CD8-positive, alpha-beta memory T cell (primary cell): ENCODE data around the gene KEAP1. TPM values are rescaled to one million over a fixed set of nuclear protein-coding genes. Genes with fewer than 3 reads are reported as not detected.

Experiments
- CTCF ChIA-PET: fragments of 350-600 bp; sonication (Branson Sonifier 250); formaldehyde crosslinking; loops from one replicate; lab custom pipeline; 2021; ENCODE audit warnings: antibody characterized with exemption; lab: Charles Lee
- POLR2A ChIA-PET: fragments of 350-600 bp; sonication (Branson Sonifier 250); formaldehyde crosslinking; loops from one replicate; lab custom pipeline; 2021; ENCODE audit warnings: antibody characterized with exemption; lab: Charles Lee
- DNase-seq, 5 donors: peaks; one replicate each; pipeline versions ENCODE4 v3.0.0 to v3.0.0-alpha.2; 2020 to 2022; ENCODE audit warnings: mixed read lengths in 1 of 5
- H3K27ac ChIP-seq: one replicate; pipeline ENCODE4 v1.7.0; 2013; ENCODE audit warnings: low read depth, mild to moderate bottlenecking, low read length, moderate library complexity
- H3K27me3 ChIP-seq: 2 replicates; pipeline ENCODE4 v1.7.0; 2013; ENCODE audit warnings: low read length, mild to moderate bottlenecking; ENCODE audit not compliant: insufficient read depth, poor library complexity, severe bottlenecking
- H3K36me3 ChIP-seq: 2 replicates; pipeline ENCODE4 v1.7.0; 2013; ENCODE audit warnings: mild to moderate bottlenecking, low read length, moderate library complexity; ENCODE audit not compliant: insufficient read depth
- H3K4me1 ChIP-seq: 2 replicates; pipeline ENCODE4 v1.7.0; 2013; ENCODE audit warnings: mild to moderate bottlenecking, low read length, moderate library complexity; ENCODE audit not compliant: insufficient read depth
- H3K4me3 ChIP-seq: 2 replicates; pipeline ENCODE4 v1.7.0; 2013; ENCODE audit warnings: mild to moderate bottlenecking, low read length
- H3K9me3 ChIP-seq: 2 replicates; pipeline ENCODE4 v1.7.0; 2013; ENCODE audit warnings: mild to moderate bottlenecking, low read length
- H3K27ac Mint-ChIP-seq, 8 donors: one replicate each; pipeline ENCODE4 v1.8.0; 2020 to 2021; ENCODE audit warnings: mixed read lengths in 8 of 8, mild to moderate bottlenecking in 6 of 8, inconsistent platforms in 3 of 8, moderate library complexity in 3 of 8
- H3K27me3 Mint-ChIP-seq, 2 donors: one replicate each; pipeline ENCODE4 v1.8.0; 2020 to 2021; ENCODE audit warnings: mixed read lengths in 2 of 2, mild to moderate bottlenecking in 1 of 2, moderate library complexity in 1 of 2
- H3K36me3 Mint-ChIP-seq, 3 donors: one replicate each; pipeline ENCODE4 v1.8.0; 2020 to 2021; ENCODE audit warnings: mixed read lengths in 3 of 3, inconsistent platforms in 1 of 3, mild to moderate bottlenecking in 1 of 3
- H3K4me1 Mint-ChIP-seq, 3 donors: one replicate each; pipeline ENCODE4 v1.8.0; 2020 to 2021; ENCODE audit warnings: mixed read lengths in 3 of 3, inconsistent platforms in 1 of 3, mild to moderate bottlenecking in 1 of 3
- H3K4me3 Mint-ChIP-seq, 7 donors: one replicate each; pipeline ENCODE4 v1.8.0; 2020 to 2021; ENCODE audit warnings: mixed read lengths in 7 of 7, mild to moderate bottlenecking in 6 of 7, moderate library complexity in 4 of 7, inconsistent platforms in 2 of 7
- H3K9me3 Mint-ChIP-seq, 5 donors: one replicate each; pipeline ENCODE4 v1.8.0; 2020 to 2022; ENCODE audit warnings: mixed read lengths in 5 of 5, mild to moderate bottlenecking in 3 of 5, moderate library complexity in 2 of 5, inconsistent platforms in 1 of 5
- polyA plus RNA-seq: library from polyadenylated mRNA; unstranded; fragments of 300-500 nt; fragmentation: Illumina TruSeq; gene quantifications from one replicate; pipeline ENCODE4 v1.2.3, GENCODE V29; 2021
- total RNA-seq, 2 experiments: library from RNA; stranded (reverse); gene quantifications; one replicate each; pipeline ENCODE4 v1.2.3, GENCODE V29; 2021

Gene KEAP1
- total and polyA plus RNA-seq, 3 experiments from 2014 or later: 58.3 to 107 (median 101) TPM

- Histone ChIP-seq H3K4me1 (no peaks in the 10 kb centered on the region), H3K36me3 (no peaks in the 10 kb centered on the region), H3K9me3 (no peaks in the 10 kb centered on the region), H3K27ac (no peak overlapping the region), H3K27me3 (no peaks in the 10 kb centered on the region), H3K4me3 (no peak overlapping the region)
- ChIA-PET CTCF (interaction anchor here (1.4 kb wide), 1 partner anchor 18 kb away, joined by 5 read pairs; no protein-coding TSS in a partner anchor), POLR2A (interaction anchor here (0.5 to 0.7 kb wide), 2 partner anchors 217 to 242 kb away, joined by 3 to 4 read pairs; no protein-coding TSS in a partner anchor)
- no peaks in the 10 kb centered on the region for H3K9me3 Mint-ChIP-seq
- H3K4me1 Mint-ChIP-seq: peaks cover 0 to 9% (median 4%) of the 10 kb centered on the region in 3 donors
- H3K27me3 Mint-ChIP-seq: peaks cover 0 to 2% of the 10 kb centered on the region in 2 donors
- no peak overlapping the region for H3K4me3 Mint-ChIP-seq
- DNase-seq: no peak
- peaks cover 0 to 13% (median 5%) of the 10 kb centered on the region in 3 donors for H3K36me3 Mint-ChIP-seq
- peak overlapping the region in 1 of 8 donors; percentile 52 for H3K27ac Mint-ChIP-seq
Measured at GRCh38 chr19:10453852-10454251, 49.3 kb downstream of the KEAP1 start.

DNA sequence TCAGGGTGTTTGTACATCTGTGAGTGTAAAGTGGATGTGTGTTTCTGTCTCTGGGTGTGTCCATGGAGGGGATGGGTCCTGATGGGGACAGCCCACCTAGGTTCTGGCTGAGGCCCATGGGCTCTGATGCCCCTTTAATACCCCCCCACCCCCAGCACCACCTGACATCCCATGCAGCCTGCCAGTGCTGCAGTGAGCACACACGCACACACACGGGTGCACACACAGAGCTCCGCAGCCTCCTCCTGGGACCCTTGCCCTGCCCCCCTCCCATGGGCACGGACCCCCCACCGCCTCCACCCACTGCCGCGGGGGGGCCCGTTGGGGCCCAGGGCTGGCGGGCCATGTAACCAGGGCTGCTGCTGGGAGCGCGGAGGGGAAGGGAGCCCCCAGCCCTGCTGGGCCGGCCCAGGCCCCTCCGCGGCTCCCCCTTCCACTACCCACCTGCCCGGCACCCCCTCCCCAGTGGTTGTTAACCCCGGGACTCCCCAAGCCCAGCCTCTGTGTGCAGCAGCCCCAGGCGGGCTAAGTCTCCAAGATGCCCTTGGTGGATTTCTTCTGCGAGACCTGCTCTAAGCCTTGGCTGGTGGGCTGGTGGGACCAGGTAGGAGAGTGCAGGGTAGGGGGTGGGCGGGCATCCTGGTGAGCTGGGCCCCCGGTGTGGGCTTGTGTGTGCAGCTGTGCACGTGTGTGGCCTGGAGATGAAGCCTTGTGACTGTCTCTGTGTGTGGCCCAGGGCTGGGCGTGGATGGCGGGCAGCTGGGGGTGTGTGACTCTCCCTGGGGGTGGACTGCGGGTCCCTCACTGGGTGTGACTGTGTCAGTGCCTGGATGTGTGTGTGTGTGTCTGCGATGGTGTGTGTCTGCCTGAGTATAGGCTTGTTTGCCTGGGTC, 50.2 kb downstream of the KEAP1 start:
- Histone ChIP-seq H3K9me3 (no peaks in the 10 kb centered on the region), H3K27ac (no peak overlapping the region), H3K36me3 (no peaks in the 10 kb centered on the region), H3K4me3 (no peak overlapping the region), H3K27me3 (no peaks in the 10 kb centered on the region), H3K4me1 (no peaks in the 10 kb centered on the region)
- ChIA-PET CTCF (no interaction called here), POLR2A (no interaction called here)
- no peaks in the 10 kb centered on the region for H3K9me3 Mint-ChIP-seq
- H3K36me3 Mint-ChIP-seq: peaks cover 0 to 17% (median 5%) of the 10 kb centered on the region in 3 donors
- H3K4me1 Mint-ChIP-seq: peaks cover 0 to 9% (median 4%) of the 10 kb centered on the region in 3 donors
- peaks cover 0 to 2% of the 10 kb centered on the region in 2 donors for H3K27me3 Mint-ChIP-seq
- no peak overlapping the region for H3K4me3 Mint-ChIP-seq
- peak overlapping the region in 3 of 8 donors; percentile 2 to 75 (median 68) for H3K27ac Mint-ChIP-seq
- no peak for DNase-seq

GRCh38 chr19:10450853-10451609, 52.1 kb downstream of the KEAP1 start:
- Histone ChIP-seq H3K9me3 (no peaks in the 10 kb centered on the region), H3K27me3 (no peaks in the 10 kb centered on the region), H3K4me1 (no peaks in the 10 kb centered on the region), H3K27ac (no peak overlapping the region), H3K36me3 (no peaks in the 10 kb centered on the region), H3K4me3 (no peak overlapping the region)
- Mint-ChIP-seq H3K4me1 (peaks cover 2 to 12% (median 4%) of the 10 kb centered on the region in 3 donors), H3K36me3 (peaks cover 0 to 22% (median 9%) of the 10 kb centered on the region in 3 donors), H3K27me3 (peaks cover 0 to 2% of the 10 kb centered on the region in 2 donors), H3K4me3 (no peak overlapping the region), H3K9me3 (no peaks in the 10 kb centered on the region), H3K27ac (no peak overlapping the region)
- ChIA-PET POLR2A (no interaction called here), CTCF (interaction anchor here (1.3 kb wide), 1 partner anchor 16 kb away, joined by 5 read pairs; no protein-coding TSS in a partner anchor)
- DNase-seq: no peak

- Histone ChIP-seq H3K27me3 (no peaks in the 10 kb centered on the region), H3K9me3 (no peaks in the 10 kb centered on the region), H3K27ac (no peak overlapping the region), H3K36me3 (no peaks in the 10 kb centered on the region), H3K4me1 (no peaks in the 10 kb centered on the region), H3K4me3 (no peak overlapping the region)
- ChIA-PET CTCF (no interaction called here), POLR2A (no interaction called here)
- H3K9me3 Mint-ChIP-seq: no peaks in the 10 kb centered on the region
- H3K27ac Mint-ChIP-seq: peak overlapping the region in 1 of 8 donors; percentile 55
- H3K4me1 Mint-ChIP-seq: peaks cover 2 to 12% (median 4%) of the 10 kb centered on the region in 3 donors
- H3K27me3 Mint-ChIP-seq: peaks cover 0 to 2% of the 10 kb centered on the region in 2 donors
- no peak overlapping the region for H3K4me3 Mint-ChIP-seq
- peaks cover 0 to 19% (median 9%) of the 10 kb centered on the region in 3 donors for H3K36me3 Mint-ChIP-seq
- no peak for DNase-seq
Measured at GRCh38 chr19:10450191-10450852, 52.8 kb downstream of the KEAP1 start.

DNA sequence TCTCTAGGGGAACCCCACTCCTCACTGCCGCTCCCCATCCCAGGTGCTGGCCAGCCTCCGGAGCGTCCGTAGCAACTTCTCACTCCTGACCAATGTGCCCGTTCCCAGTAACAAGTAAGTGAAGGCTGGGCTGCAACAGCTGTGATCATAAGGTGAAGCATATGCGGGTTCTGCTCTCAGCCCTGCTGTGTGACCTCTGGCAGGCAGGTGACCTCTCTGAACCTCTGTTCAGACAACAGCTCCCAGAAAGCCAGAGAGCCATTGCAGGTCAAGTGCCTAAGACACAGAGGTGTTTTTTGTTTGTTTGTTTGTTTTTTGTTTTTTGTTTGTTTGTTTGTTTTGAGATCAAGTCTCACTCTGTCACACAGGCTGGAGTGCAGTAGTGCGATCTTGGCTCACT, 54.1 kb downstream of the KEAP1 start:
- peak overlapping the region in 1 of 8 donors; percentile 50 for H3K27ac Mint-ChIP-seq
- Histone ChIP-seq H3K27me3 (no peaks in the 10 kb centered on the region), H3K9me3 (no peaks in the 10 kb centered on the region), H3K36me3 (no peaks in the 10 kb centered on the region), H3K4me3 (no peak overlapping the region), H3K27ac (no peak overlapping the region), H3K4me1 (no peaks in the 10 kb centered on the region)
- no peak for DNase-seq
- ChIA-PET POLR2A (no interaction called here), CTCF (no interaction called here)
- peaks cover 2 to 12% (median 4%) of the 10 kb centered on the region in 3 donors for H3K4me1 Mint-ChIP-seq
- H3K36me3 Mint-ChIP-seq: peaks cover 0 to 18% (median 9%) of the 10 kb centered on the region in 3 donors
- no peaks in the 10 kb centered on the region for H3K9me3 Mint-ChIP-seq
- H3K4me3 Mint-ChIP-seq: no peak overlapping the region
- H3K27me3 Mint-ChIP-seq: peaks cover 0 to 4% of the 10 kb centered on the region in 2 donors

DNA sequence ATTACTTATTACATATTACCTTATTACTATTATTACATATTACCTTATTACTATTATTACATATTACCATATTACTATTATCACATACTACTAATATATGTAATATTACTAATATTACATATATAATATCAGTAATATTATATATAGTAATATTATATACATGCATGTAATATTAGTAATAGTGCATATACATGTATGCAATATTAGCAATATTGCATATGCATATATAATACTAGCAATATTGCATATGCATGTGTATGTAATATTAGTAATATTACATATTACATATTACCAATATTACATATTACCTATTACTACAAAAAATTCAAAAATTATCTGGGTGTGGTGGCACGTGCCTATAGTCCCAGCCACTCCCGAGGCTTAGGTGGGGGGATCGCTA, 60.5 kb downstream of the KEAP1 start:
- H3K27ac ChIP-seq: no peak overlapping the region
- no peaks in the 10 kb centered on the region for H3K9me3 Mint-ChIP-seq
- ChIA-PET POLR2A (no interaction called here), CTCF (no interaction called here)
- no peaks in the 10 kb centered on the region for H3K36me3 ChIP-seq
- H3K27ac Mint-ChIP-seq: no peak overlapping the region
- H3K4me3 ChIP-seq: no peak overlapping the region
- H3K9me3 ChIP-seq: no peaks in the 10 kb centered on the region
- H3K4me1 Mint-ChIP-seq: peaks cover 0 to 1% (median under 1%) of the 10 kb centered on the region in 3 donors
- H3K4me1 ChIP-seq: no peaks in the 10 kb centered on the region
- H3K27me3 ChIP-seq: no peaks in the 10 kb centered on the region
- peaks cover 0 to 6% (median 2%) of the 10 kb centered on the region in 3 donors for H3K36me3 Mint-ChIP-seq
- no peak overlapping the region for H3K4me3 Mint-ChIP-seq
- no peak for DNase-seq
- peaks cover 0 to 2% of the 10 kb centered on the region in 2 donors for H3K27me3 Mint-ChIP-seq

GRCh38 chr19:10439588-10439987, 63.6 kb downstream of the KEAP1 start:
- Mint-ChIP-seq H3K4me3 (no peak overlapping the region), H3K4me1 (peaks cover 0 to 9% (median 2%) of the 10 kb centered on the region in 3 donors), H3K27ac (no peak overlapping the region), H3K9me3 (no peaks in the 10 kb centered on the region), H3K36me3 (peaks cover 0 to 3% (median 0%) of the 10 kb centered on the region in 3 donors), H3K27me3 (peaks cover 0 to 1% of the 10 kb centered on the region in 2 donors)
- H3K27me3 ChIP-seq: no peaks in the 10 kb centered on the region
- no peaks in the 10 kb centered on the region for H3K9me3 ChIP-seq
- H3K4me3 ChIP-seq: no peak overlapping the region
- ChIA-PET CTCF (interaction anchor here (1.2 kb wide), 1 partner anchor 41 kb away, joined by 3 read pairs; no protein-coding TSS in a partner anchor), POLR2A (no interaction called here)
- no peak overlapping the region for H3K27ac ChIP-seq
- no peaks in the 10 kb centered on the region for H3K4me1 ChIP-seq
- DNase-seq: no peak
- H3K36me3 ChIP-seq: no peaks in the 10 kb centered on the region
